Ecto neural progenitor cell (in vitro differentiated cells): ENCODE measurements around the gene SHISA6.

Source experiments
- DNase-seq: peaks from one replicate; pipeline ENCODE4 v3.0.0-alpha.2; 2018; ENCODE audit warnings: low spot score

SHISA6 gene

DNA sequence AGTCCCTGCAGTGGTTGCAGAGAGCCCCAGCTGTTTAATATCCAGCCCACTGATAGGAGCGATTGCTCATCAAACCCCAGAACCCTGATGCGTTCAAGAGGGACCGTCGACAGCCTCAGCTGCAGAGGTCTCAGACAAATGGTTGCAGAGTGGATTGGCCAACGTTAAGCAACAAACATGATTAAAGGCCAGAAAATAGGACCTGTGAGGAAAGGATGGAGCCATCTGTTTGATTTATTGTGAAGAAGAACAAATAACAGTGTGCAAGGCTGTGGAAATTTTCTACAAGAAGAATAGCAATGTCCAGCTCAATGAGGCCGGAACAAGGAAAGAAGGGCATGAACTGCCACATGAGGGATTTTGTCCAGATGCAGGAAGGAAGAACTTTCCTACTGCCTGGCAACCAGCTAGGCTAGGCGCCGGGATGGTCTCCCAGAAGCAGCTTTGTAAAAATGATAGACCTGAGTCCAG lies 218.9 kb downstream of the SHISA6 start:
- DNase-seq, result no peak

DNA sequence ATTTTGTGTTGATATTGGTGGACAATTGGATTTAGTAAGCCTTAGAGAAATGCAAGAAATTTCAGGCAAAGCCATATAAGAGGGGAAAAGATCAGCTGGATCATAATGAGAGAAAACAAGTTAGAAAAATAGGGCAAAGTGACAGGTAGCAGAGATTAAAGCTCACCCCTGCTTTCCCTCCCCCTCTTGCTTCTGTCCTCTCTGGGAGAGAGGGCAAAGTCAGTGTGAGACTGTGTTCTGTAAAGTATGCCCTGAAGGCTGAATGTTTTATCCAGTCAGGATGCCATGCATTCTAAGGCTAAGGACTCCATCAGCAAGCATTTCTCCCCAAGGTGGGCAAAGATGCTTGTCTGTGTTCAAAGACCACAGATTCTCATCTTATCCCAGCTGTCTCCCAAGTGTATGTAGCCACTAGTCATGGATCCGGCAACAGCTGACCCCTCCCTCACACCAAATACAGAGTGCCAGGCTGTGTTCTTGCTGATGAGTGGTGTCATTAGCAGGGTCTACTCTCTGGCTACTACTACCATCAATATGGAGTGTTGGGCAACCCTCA lies 221.1 kb downstream of the SHISA6 start:
- peak; percentile 21 for DNase-seq

DNA sequence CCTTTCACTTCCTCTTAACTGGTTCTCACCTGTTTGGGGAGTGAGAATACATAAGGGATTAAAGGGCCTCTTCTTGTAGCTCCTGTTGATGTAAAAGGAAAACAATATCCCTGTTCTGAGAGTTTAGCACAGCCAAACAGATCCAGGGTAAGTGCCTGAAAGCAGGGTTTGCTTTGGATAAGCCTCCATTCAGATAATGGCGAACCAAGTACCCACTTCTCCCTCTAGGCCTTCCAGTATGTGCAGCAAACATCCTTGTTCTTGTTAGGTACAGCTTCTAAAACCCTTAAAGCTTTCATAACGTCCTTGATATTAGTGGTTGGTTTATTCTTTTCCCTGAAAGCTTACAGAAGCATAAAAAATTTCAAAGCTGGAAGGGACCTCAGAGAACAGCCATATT lies 226.6 kb downstream of the SHISA6 start:
- DNase-seq, result peak; percentile 8

DNA sequence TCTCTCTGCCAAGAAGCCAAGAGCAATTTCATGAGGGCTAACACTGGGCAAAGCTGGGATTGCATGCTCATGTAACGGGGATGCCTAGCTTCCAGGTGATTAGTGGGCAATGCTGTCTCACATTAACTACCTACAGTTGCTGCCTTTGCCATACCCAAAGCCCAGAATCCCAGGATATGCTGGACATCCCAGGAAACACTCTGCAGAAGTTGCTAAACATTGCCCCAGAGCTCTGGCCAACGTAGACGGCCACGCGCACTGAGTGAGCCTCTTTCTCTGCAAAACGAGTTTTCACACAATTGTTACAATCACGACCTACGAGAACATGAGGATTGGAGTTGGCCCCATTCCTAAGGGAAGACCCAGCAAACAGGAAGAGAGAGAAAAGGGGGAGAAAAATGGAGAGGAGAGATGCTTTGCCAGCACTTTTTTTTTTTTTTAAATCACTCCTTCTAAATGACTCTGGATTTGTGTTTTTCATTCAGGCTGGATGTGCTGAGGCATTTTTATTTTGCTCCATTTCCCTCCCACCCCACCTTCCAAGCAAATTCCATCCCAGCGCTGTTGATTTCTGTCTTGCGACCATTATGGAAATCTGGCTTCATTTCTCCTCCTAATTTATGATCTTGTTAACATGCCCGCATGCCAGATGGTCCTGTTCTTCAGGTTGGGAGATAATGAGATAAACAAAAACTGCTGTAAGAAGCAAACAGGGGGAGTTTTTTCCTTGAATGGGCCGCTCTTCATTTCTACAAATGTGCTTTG lies 244.5 kb downstream of the SHISA6 start:
- peak; percentile 42 for DNase-seq

DNA sequence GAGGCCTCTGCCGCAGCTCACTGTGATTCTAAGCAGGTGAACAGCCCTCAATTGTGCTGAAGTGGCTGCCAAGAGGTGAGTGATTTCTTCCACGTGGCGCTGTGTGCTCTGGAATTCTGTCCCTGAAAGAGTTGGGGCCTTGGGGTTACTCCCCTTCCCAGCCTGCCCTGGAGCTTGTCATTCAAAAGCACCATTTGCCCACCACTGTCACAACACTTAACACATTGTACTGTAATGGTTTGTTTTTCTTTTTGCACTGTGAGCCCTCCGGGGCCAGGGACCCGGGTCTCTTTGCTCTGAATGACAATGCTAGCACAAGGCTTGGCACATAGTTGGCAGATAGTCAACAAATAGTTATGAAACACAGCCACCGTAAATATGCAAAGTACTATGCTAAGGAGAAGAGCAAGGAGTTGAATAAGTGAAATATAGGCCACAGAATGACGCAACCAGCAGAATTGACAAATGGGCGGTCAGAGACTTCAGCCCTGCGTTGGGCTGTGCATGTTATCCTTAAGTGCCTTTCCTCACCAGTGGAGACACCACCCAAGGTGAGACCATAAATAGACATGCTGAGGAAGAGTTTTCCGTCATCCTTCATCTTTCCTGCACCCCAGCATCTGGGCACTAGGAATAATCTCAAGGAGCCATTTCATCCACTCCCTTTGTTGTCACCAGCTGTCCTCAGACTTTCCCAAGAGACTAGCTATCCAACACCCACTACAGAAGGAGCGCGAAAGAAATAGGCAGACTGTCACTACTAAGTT lies 245.3 kb downstream of the SHISA6 start:
- DNase-seq, result peak; percentile 47

DNA sequence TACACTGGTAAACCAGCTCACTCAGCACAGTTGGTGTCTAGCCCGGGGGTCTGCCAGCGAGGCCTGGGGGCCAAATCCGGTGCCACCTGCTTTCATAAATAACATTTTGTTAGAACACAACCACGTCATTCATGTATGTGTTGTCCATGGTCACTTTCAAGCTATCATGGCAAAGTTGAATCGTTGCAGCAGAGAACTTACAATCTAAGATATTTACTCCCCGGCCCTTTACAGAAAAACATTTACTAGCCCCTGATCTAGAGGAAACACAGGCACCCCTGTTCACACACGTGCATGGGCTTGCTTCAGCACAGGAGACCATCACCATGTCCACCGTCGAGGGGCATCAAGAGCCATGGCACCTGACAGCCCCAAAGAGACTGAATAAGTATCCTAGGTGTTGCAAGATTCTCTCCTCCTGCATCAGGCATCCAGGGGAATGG lies 245.9 kb downstream of the SHISA6 start:
- DNase-seq, result peak; percentile 62

DNA sequence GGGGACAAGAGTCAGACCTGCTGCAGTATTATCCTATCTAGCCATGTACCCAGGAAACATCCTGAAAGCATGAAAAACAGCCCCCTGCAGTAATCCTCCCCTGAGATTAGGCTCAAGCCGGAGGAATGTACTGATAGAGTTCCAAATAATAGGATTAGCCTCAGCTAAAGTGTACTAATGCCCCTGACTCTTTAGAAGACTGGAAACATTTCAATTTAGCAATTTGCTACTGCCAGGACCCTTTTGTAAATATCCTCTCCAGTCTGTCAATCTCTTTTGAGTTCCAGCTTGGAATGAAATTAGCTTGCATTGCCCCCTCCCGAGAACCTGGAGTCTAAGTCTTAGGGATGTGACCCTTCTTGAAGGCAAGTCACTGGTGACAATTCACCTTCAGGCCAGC lies 246.5 kb downstream of the SHISA6 start:
- peak; percentile 80 for DNase-seq

DNA sequence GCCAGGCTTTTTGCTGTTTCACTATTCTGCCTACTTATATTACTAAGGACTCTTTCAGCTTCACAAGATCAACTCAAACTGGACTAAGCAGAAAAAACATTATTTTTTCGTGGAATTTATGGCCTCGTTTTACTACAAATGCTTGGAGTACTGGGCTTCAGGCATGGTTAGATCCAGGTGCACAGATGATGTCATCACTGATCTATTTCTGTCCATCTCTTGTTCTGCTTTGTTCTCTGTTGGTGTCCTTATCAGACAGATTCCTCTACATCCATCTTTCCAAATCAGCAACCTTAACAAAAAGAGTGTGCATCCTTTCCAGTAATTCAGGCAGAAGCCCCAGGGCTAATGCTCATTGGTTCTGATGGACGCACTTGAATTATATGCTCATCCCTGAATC lies 247.4 kb downstream of the SHISA6 start:
- peak; percentile 29 for DNase-seq

DNA sequence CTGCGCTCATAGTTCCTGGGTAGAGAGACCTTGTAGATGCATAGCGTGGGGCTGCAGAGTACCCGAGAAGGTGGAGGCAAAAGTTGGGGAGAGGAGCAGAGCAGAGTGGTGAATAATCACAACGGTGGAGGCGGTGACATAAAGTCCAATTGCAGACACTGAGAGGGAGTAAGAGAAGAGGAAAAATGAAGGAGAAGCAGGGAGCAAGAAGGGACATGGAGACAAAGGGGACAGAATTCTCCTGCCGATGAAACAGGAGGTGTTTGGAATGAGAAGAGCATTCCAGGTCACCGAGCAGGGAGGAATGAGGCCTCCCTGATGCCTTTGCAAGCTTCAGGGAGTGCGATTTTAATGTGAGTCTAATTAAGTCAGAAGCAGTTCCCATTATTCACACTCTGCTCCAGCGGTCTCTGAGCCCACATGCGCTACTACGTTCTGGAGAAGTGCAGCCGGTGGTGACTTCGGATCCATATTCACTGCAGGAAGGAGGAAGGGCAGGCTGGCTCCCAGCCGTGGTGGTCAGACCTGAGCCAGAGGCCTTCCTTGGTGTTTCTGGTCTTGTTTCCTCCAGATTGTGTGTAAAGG lies 249.2 kb downstream of the SHISA6 start:
- peak; percentile 56 for DNase-seq

DNA sequence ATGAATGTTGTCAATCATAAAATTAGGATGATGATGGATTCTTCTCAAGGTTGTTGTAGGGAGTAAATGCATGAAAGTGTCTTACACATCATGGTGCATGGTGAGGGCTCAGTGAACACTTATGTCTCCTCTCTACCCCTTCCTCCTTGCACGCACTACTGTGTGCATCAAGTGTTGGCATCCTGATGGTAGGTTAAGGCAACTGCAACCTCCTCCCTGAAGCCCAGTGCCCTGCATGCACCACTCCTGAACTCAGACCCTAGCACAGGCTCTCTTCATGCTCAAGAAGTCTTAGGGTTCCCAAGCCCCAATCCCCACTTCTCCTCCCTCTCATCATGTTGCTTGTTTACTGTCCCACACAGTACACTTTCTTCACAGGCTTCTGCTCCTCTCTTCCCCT lies 251.5 kb downstream of the SHISA6 start:
- no peak for DNase-seq

DNA sequence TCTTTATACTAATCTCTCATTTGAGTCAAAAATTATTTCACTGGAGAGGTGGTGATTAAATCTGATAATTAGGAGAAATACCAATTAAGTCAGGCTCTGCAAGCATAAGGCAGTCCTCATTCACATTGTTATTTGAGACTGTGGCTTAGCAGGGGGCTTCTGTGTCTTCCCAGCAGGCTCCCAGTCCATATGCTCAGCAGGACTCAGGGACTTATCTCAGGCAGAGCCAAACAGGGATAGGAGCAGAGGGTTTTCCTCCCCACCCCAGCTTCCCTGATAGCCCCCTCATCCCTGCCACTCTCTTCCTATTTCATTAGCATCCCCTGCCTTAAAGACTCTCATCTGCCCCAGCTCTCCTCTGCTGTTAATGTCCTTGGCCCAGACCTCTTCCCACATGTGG lies 252.9 kb downstream of the SHISA6 start:
- peak; percentile 49 for DNase-seq

DNA sequence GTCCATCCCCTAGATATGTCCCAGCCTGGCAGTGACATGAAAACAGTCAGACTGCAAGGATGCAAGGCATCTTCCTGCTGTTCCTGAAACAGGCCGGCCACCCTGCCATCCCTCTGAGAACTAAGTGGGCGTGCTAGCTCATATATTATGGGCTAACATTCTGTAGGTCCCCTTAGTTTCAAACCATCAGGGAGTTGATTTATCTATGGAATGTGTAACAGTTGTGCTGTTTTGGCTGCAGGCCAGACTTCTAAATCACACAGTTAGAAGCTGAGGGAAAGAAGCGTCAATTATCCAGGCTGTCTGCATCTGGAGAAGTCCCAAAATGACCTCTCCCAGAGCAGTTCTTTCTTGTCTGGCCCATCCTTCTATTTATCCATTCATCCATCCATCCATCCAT lies 254.6 kb downstream of the SHISA6 start:
- no peak for DNase-seq

DNA sequence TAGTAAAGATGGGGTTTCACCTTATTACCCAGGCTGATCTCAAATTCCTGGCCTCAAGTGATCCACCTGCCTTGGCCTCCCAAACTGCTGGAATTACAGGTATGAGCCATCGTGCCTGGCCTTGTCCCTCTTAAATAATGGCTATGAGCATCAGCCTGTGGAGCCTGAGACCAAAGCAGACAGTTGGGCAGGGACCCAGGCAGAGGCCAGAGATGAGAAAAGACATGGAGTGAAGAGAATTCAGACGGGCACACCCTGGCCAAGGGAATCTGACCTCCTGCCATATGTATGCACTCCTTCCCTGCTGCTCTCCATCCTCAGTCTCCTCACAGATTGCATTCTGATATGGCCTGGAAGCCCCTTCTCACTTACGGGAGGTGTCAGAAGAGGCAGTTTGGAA lies 258.9 kb downstream of the SHISA6 start:
- peak; percentile 21 for DNase-seq

DNA sequence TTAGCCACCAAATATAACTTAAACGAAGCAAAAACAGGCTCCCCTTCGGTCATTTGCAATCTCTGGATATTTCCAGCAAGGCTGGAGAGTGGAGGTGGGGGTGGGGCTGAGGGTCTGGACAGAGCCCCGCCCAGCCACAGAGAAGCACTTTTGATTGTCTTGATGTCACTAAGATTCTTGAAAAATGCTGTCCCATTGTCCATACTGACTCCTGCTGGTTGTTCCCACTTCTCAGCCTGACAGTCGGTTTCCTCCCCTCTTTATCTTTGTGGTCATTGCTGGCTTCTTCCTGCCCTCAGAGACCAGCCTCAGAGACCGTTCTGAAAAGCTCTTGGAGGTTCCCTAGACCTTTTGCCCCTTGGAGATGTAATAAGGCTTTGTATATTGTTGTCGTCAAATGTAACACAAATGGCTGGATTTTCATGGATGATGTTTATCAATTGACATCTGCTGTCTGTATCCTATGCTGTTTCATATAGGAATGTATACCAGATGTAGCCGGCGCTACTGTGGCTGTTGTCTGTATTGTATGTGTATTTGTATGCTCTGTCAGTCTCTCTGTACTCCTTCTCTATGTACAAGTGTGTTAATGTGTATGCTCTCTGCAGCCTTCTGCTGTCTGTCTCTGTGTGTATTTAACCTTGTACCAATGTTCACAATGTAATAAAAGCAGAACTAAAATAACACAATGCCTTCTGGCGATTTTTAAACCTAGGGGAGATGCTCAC lies 262.5 kb downstream of the SHISA6 start:
- peak; percentile 40 for DNase-seq

DNA sequence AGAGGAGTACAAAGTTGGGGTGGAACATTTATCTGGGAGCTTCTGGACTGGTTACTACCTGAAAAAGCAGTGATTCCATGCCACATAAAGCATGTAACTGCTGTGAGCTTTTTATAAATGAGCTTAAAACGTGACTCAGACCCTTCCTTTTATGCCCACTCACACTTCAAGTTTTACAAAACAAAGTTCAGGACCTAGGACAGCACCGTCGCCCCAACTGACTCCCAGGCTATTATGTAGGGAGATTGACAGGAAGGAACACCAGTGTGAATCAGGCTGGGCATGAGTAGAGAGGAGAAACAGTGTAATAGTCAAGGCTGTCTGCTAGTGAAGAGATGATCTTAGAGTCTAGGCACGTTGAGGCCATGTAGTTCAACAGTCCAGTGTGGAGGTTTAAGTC lies 265.6 kb downstream of the SHISA6 start:
- peak; percentile 75 for DNase-seq

DNA sequence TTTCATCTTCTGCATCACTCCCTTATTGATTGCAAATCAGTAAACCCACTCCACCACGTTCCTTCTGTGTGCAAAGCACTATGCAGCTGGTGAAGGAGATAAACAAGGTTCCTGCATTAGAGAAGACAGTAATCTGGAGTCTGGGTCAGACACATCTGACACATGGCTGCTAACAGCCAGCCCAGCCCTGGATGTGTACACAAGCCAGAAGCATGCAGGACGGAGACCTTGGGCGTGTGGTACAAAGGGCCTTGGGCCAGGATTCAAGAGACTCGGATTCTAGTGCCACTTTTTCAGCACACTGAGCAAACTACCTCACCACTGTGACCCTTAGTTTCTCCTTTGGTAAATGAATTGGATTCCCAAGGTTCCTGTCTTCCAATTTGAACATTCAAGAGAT lies 270.7 kb downstream of the SHISA6 start:
- DNase-seq, result peak; percentile 44

DNA sequence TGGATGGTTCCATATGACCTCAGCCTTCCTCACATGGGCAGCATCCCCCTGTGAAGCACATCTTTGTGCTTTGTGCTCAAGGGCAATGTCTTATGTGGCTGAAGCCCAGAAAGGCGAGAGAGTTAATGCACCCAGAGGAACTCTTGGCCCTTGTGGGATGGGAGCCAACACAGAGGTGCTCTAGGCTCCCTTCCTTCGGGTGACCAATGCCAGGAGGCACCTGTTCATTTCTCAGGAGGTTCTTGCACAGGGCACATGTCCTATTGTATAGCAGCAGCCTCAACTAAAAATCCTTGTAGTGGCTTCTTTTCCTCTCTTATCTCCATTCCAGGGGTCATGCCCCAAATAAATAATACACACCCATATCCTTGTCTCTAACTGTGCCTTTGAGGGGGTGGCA lies 273.6 kb downstream of the SHISA6 start:
- DNase-seq, result no peak

DNA sequence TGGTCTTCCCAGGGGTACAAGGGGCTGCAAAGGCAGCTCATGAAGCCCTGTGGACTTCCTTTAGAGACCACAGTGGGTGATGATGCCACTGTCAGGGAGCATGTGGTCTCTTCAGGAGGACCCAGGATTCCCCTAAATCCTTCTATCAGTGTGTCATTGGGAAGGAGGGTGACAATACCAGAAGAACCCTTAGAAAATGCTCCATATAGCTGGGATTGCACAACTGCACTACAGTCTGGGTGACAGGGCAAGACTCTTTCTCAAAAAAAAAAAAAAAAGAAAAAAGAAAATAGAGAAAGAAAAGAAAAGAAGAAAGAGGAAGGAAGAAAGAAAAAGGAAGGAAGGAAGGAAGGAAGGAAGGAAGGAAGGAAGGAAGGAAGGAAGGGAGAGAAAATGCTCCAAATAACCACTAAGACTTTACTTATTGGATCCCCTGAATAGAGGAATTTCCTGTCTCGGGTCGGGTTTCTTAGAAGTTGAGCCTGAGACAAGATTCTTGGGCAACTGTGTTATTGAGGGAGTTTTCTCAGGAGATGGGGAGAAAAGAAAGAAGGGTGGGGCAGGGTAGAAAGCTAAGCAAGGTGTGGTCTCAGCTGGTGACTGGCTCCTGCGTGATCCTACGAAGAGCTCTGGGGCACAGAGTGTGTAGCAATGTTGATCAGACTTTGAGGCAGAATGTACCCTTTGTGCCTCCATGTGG lies 274.1 kb downstream of the SHISA6 start:
- no peak for DNase-seq

DNA sequence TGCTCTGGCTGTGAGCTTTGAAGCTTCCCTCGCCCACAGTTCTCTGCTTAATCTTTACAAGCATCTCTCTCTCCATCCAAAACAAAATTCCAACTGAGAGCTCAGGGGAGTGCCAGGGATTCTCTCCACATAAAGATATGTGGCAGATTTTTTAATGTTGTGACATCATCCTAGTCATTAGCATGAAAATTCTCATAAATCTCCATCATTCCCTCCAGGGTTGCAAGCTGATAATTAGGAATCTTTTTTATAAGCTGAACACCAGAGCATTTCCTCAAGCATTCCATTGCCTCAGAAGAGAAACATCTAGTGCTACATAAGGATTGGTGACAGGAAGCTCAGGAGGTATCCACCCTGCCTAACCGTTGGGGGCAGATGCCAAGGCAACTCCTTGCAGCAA lies 274.9 kb downstream of the SHISA6 start:
- DNase-seq, result no peak

DNA sequence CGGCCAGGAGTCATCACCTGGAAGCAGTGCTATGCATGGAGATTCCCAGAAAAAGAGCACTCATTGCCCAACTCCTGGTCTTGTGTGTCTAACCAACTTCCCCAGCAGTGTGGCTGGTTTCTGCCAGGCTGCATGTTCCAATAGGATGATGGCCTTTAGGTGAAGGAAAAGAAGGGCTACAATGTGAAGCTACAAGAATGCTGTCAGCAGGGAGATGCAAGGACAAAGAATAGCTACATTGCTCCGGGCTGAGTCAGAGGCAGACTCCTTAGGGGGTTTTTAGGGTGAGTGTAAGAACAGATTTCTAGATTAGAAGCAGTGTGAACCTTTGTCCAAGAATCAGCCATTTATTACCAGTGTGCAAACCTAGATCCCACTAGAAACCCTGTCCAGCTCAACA lies 294.2 kb downstream of the SHISA6 start:
- DNase-seq, result no peak

DNA sequence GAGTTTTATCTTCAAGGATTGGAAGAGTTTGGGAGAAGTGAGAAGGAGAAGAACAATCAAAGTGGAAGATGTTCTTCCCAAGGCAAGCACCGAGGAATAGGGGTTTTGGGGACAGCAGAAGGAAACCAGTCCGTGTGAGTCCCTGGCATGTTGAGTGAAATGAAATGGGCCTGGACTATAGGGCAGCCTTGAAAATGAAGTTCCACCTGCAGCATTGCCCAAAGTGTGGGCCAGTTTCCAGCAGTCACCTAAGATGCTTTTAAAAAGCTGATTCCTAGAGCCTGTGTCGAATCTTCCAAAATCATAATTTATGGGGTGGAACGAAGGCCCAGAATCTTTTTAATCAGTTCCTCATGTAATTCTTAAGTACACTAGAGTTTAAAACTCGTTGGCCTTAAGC lies 297.4 kb downstream of the SHISA6 start:
- no peak for DNase-seq
